ENCODE data around the gene SLC24A4. TPM values are rescaled to one million over a fixed set of nuclear protein-coding genes. Genes with fewer than 3 reads are reported as not detected.

Gene SLC24A4
- total RNA-seq, 1 experiment from 2014 or later, result not detected

DNA sequence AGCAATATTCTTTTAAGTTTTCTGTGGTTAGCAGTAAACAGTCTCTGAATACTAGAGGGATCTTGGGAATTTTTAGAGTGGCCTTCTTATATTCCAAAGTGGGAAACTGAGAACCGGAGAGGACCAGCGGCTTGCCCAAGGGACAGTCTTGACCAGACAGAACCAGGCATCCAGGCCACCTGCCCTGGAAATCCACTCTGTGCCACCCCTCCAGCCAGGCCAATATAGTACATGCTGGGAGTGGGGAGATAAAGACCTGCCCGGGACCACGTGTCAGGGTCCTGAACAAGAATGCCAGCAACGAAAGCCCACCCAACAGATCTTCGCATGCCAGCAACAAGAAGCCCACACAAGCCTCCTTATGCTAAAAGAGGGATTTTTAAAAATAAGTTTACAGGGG is 141.2 kb downstream of the SLC24A4 start:
- no peak overlapping the region for H3K4me3 ChIP-seq (replicated peaks in 1 of 2; ENCODE audit: low read depth in 1 of 2, low read length in 2 of 2)
- POLR2A ChIA-PET, result no interaction called here
- H3K4me1 ChIP-seq (ENCODE audit: control insufficient read depth in 1 of 2, insufficient read depth in 2 of 2, low read length in 2 of 2), result peaks cover 0 to 3% of the 10 kb centered on the region in 2 experiments; a peak in 1 of 4 replicates
- CTCF ChIA-PET, result no interaction called here
- no peaks in the 10 kb centered on the region for H3K36me3 ChIP-seq (ENCODE audit: control insufficient read depth in 1 of 2, insufficient read depth in 2 of 2, low read length in 2 of 2)
- DNase-seq (ENCODE audit: low read depth, low spot score) (no peak), ATAC-seq (no peak)
- no peak overlapping the region for H3K27ac ChIP-seq (ENCODE audit: low read depth, low read length)
- BruUV-seq (replicated peaks), result no TSS peak
- intact Hi-C loops (cut with micrococcal nuclease), result no loop called here
- no peaks in the 10 kb centered on the region for H3K9me2 ChIP-seq (ENCODE audit: insufficient read depth)
- H3K9ac ChIP-seq (ENCODE audit: low read length), result no peak overlapping the region
- no peaks in the 10 kb centered on the region for H3K27me3 ChIP-seq (ENCODE audit: insufficient read depth, low read length)
- peaks cover 4 to 7% of the 10 kb centered on the region in 2 experiments; a peak in 2 of 4 replicates for H3K9me3 ChIP-seq (ENCODE audit: control insufficient read depth in 1 of 2, insufficient read depth in 1 of 2, low read depth in 1 of 2, low read length in 2 of 2)
- RAD21 ChIA-PET (ENCODE audit: low non-redundant PET in 1 of 2, low total read pairs in 2 of 2, uncharacterized antibody in 2 of 2, unreplicated experiment in 2 of 2), result no interaction called here
- no peak overlapping the region for H2AFZ ChIP-seq (ENCODE audit: low read depth, low read length, poor library complexity, severe bottlenecking)
- H3K79me2 ChIP-seq (ENCODE audit: insufficient read depth, low read length), result no peaks in the 10 kb centered on the region
- H3K4me2 ChIP-seq (ENCODE audit: low read length), result no peak overlapping the region
- TF ChIP-seq ATF3 (IDR thresholded peaks at IDR 0.05) (no peak), FOSL1 (IDR thresholded peaks at IDR 0.05; ENCODE audit: low read depth) (no peak), SP1 (IDR thresholded peaks at IDR 0.05; ENCODE audit: low read depth) (no peak)
- TF ChIP-seq, protein P1, sequence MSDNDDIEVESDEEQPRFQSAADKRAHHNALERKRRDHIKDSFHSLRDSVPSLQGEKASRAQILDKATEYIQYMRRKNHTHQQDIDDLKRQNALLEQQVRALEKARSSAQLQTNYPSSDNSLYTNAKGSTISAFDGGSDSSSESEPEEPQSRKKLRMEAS (IDR thresholded peaks at IDR 0.05), result no peak
- TF ChIP-seq, protein P2, sequence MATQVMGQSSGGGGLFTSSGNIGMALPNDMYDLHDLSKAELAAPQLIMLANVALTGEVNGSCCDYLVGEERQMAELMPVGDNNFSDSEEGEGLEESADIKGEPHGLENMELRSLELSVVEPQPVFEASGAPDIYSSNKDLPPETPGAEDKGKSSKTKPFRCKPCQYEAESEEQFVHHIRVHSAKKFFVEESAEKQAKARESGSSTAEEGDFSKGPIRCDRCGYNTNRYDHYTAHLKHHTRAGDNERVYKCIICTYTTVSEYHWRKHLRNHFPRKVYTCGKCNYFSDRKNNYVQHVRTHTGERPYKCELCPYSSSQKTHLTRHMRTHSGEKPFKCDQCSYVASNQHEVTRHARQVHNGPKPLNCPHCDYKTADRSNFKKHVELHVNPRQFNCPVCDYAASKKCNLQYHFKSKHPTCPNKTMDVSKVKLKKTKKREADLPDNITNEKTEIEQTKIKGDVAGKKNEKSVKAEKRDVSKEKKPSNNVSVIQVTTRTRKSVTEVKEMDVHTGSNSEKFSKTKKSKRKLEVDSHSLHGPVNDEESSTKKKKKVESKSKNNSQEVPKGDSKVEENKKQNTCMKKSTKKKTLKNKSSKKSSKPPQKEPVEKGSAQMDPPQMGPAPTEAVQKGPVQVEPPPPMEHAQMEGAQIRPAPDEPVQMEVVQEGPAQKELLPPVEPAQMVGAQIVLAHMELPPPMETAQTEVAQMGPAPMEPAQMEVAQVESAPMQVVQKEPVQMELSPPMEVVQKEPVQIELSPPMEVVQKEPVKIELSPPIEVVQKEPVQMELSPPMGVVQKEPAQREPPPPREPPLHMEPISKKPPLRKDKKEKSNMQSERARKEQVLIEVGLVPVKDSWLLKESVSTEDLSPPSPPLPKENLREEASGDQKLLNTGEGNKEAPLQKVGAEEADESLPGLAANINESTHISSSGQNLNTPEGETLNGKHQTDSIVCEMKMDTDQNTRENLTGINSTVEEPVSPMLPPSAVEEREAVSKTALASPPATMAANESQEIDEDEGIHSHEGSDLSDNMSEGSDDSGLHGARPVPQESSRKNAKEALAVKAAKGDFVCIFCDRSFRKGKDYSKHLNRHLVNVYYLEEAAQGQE (IDR thresholded peaks at IDR 0.05; ENCODE audit: low read depth), result no peak
- H4K20me1 ChIP-seq (ENCODE audit: insufficient read depth), result no peaks in the 10 kb centered on the region

- Histone ChIP-seq H3K9ac (ENCODE audit: low read length) (no peak overlapping the region), H3K9me2 (ENCODE audit: insufficient read depth) (no peaks in the 10 kb centered on the region), H3K4me3 (replicated peaks in 1 of 2; ENCODE audit: low read depth in 1 of 2, low read length in 2 of 2) (no peak overlapping the region), H3K4me2 (ENCODE audit: low read length) (no peak overlapping the region), H3K36me3 (ENCODE audit: control insufficient read depth in 1 of 2, insufficient read depth in 2 of 2, low read length in 2 of 2) (no peaks in the 10 kb centered on the region), H3K9me3 (ENCODE audit: control insufficient read depth in 1 of 2, insufficient read depth in 1 of 2, low read depth in 1 of 2, low read length in 2 of 2) (peaks cover 4 to 7% of the 10 kb centered on the region in 2 experiments; a peak in 2 of 4 replicates), H4K20me1 (ENCODE audit: insufficient read depth) (no peaks in the 10 kb centered on the region), H2AFZ (ENCODE audit: low read depth, low read length, poor library complexity, severe bottlenecking) (no peak overlapping the region), H3K79me2 (ENCODE audit: insufficient read depth, low read length) (no peaks in the 10 kb centered on the region), H3K27me3 (ENCODE audit: insufficient read depth, low read length) (no peaks in the 10 kb centered on the region), H3K4me1 (ENCODE audit: control insufficient read depth in 1 of 2, insufficient read depth in 2 of 2, low read length in 2 of 2) (peaks cover 0 to 4% of the 10 kb centered on the region in 2 experiments; a peak in 1 of 4 replicates), H3K27ac (ENCODE audit: low read depth, low read length) (no peak overlapping the region)
- BruUV-seq (replicated peaks), result no TSS peak
- ChIA-PET RAD21 (ENCODE audit: low non-redundant PET in 1 of 2, low total read pairs in 2 of 2, uncharacterized antibody in 2 of 2, unreplicated experiment in 2 of 2) (no interaction called here), CTCF (no interaction called here), POLR2A (no interaction called here)
- no peak for DNase-seq (ENCODE audit: low read depth, low spot score)
- intact Hi-C loops (cut with micrococcal nuclease), result no loop called here
- ATAC-seq, result no peak
- TF ChIP-seq, protein P1 (IDR thresholded peaks at IDR 0.05), result no peak
- TF ChIP-seq FOSL1 (IDR thresholded peaks at IDR 0.05; ENCODE audit: low read depth) (no peak), ZBTB33 (IDR thresholded peaks at IDR 0.05; ENCODE audit: extremely low read depth, insufficient replicate concordance, low read length) (no peak), POLR2AphosphoS5 (IDR thresholded peaks at IDR 0.05; ENCODE audit: low read depth, low read length) (no peak), JUND (IDR thresholded peaks at IDR 0.05) (no peak), EZH2 (IDR thresholded peaks at IDR 0.05) (no peak), ATF3 (IDR thresholded peaks at IDR 0.05) (no peak)
- TF ChIP-seq, protein P3, sequence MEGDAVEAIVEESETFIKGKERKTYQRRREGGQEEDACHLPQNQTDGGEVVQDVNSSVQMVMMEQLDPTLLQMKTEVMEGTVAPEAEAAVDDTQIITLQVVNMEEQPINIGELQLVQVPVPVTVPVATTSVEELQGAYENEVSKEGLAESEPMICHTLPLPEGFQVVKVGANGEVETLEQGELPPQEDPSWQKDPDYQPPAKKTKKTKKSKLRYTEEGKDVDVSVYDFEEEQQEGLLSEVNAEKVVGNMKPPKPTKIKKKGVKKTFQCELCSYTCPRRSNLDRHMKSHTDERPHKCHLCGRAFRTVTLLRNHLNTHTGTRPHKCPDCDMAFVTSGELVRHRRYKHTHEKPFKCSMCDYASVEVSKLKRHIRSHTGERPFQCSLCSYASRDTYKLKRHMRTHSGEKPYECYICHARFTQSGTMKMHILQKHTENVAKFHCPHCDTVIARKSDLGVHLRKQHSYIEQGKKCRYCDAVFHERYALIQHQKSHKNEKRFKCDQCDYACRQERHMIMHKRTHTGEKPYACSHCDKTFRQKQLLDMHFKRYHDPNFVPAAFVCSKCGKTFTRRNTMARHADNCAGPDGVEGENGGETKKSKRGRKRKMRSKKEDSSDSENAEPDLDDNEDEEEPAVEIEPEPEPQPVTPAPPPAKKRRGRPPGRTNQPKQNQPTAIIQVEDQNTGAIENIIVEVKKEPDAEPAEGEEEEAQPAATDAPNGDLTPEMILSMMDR (IDR thresholded peaks at IDR 0.05 in 2 of 3, conservative IDR thresholded peaks at IDR 0.05 in 1 of 3; ENCODE audit: borderline replicate concordance in 1 of 3, insufficient read depth in 1 of 3, low read depth in 2 of 3, low read length in 2 of 3), result no peak
These were observed 141.8 kb downstream of the SLC24A4 start for GRCh38 chr14:92464716-92465115.
